Right hindlimb (tissue), 1 donor: ENCODE data around the gene NUP62.
"Not testable (repeated sequence)": the region's sequence is repeated elsewhere in the genome, so short reads cannot be mapped to it uniquely, and the experiment has no call there.

Source experiments
- DNase-seq: peaks from one replicate; pipeline ENCODE4 v3.0.0-alpha.2; 2018

Gene NUP62

DNA sequence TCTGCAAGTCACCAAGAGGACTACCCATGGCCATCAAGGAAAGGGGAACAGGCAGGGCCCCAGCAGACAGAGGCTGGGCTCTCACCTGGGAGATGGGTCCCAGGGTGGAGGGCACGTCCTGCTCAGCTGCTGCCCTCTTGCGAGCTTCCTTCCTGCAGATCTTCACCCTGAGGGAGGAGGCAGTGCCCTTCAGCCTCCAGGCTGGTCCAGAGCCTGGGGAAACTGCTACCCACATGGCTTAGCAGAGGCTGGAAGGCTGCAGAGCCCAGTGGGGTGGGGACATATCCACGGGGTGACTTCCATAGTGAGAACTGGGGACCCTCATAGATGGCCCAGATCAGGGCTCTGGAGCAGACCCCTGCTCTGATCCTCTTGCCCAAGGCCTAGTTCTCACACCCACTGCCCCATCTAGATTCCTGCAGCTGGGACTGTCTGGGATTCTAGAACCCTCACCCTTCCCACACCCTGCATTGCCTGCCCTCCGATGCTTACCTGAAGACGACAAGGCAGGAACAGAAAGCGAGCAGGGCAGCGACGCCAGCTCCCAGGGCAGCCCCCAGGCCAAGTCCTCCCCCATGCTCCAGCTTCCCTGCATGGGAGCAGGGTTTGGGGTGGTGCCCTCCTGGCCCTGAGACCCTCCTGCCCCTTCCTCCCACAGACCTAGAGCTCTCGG, 22.6 kb upstream of the NUP62 start:
- DNase-seq, result no peak

GRCh38 chr19:49950956-49951526, 21.7 kb upstream of the NUP62 start:
- DNase-seq, result no peak

- DNase-seq, result no peak
Observed at GRCh38 chr19:49950590-49950948, 21.3 kb upstream of the NUP62 start.

GRCh38 chr19:49949742-49950589, 20.7 kb upstream of the NUP62 start:
- no peak for DNase-seq

DNA sequence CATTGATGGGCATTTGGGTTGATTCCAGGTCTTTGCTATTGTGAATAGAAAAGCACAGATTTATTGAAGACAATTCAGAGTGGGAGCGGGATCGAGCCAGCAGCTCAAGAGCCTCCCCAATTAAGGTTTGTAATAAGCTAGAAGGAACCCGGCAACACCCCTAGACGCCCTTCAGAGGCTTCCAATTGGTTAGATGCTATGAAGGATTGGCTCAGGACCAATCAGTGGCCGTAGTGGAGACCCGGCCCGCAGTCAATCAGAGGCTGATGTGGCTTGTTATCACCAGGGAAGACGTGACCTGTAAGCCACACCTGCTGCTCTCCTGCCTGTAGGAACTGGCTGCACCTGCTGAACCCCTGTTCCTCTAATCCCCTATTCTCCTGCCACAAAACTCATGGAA, 17.1 kb upstream of the NUP62 start:
- DNase-seq, result no peak

- DNase-seq, result not testable (repeated sequence)
Observed at GRCh38 chr19:49944567-49944966, 15.3 kb upstream of the NUP62 start.

- no peak for DNase-seq
Observed at GRCh38 chr19:49940482-49940791, 11.1 kb upstream of the NUP62 start.

DNA sequence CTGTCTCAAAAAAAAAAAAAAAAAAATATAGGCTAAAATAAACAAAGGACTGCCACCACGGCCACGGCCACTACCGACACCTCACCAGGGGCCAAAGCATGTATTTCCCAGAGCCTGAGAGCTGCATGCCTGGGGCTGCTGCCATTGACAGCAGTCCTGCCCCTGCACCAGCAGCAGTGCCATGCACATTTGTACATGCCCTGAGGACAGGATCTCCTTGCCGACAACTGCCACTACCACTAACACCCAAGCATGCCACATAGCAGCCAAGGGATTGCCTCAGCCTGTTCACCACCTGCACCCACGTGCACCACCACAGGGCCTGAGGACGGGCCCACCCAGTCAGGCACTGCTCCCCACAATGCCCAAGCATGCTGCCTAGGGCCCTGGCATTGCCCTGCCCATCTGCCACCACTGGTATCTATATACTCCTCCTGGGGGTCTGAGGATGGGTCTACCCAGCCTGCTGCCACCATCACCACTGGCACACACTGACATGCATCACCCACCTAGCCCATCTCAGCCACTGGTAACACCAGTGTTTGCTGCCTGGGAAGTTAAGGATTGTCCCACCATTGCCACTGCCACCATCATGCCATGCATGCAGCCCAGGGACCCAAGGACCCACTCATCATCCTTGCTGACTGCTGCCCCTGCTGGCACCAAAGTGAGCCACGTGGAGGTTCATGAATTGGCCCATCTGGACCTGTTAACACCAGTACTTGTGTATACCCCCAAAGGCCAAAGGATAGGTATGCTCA, 10.6 kb upstream of the NUP62 start:
- no peak for DNase-seq

DNA sequence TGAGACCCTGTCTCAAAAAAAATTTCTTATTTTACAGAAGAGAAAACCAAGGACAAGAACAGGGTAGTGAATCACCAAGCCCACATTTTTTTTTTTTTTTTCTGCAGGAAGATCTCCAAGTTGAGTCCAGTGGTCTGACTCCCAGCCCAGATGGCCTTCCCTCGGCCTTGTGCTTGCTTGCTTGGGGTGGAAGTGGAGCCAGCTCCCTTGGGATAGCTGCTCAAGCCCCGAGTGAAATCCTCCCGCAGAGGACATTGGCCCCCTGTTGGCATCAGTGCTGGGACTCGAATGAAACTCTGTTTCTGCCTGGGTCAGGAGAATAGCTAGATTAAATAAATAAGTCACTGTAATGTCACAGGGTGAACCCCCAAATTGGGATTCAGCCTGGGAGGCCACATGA, 9.4 kb upstream of the NUP62 start:
- DNase-seq, result no peak

GRCh38 chr19:49937750-49938381, 8.6 kb upstream of the NUP62 start:
- peak; percentile 89 for DNase-seq

DNA sequence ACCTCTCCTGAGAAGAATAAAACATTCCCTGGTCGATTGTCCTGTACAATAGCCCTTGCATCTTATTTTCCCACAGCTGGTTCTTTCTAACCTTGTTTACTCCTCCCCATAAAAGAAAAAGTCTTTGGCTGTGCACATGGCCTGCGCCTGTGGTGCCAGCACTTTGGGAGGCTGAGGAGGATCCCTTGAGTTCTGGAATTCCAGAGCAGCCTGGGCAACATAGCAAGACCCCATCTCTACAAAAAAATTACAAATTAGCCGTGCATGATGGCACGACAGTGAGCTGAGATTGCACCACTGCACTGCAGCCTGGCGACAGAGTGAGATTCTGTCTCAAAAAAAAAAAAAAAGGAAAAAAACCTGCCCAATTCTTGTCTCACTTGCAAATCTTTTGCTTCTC, 7.2 kb upstream of the NUP62 start:
- no peak for DNase-seq

- no peak for DNase-seq
Observed at GRCh38 chr19:49933643-49934042, 4.3 kb upstream of the NUP62 start.

- DNase-seq, result no peak
Observed at GRCh38 chr19:49932731-49933131, 3.4 kb upstream of the NUP62 start.

- DNase-seq, result no peak
Observed at GRCh38 chr19:49932041-49932451, 2.7 kb upstream of the NUP62 start.

- DNase-seq, result no peak
Observed at GRCh38 chr19:49931293-49932040, 2.2 kb upstream of the NUP62 start.

GRCh38 chr19:49930483-49931011, 1.2 kb upstream of the NUP62 start:
- peak; percentile 60 for DNase-seq

- peak; percentile 94 for DNase-seq
Observed at GRCh38 chr19:49929611-49930482, 543 bp upstream of the NUP62 start.

GRCh38 chr19:49927526-49928264, 1.6 kb downstream of the NUP62 start:
- DNase-seq, result no peak

- DNase-seq, result no peak
Observed at GRCh38 chr19:49926515-49926914, 2.8 kb downstream of the NUP62 start.

DNA sequence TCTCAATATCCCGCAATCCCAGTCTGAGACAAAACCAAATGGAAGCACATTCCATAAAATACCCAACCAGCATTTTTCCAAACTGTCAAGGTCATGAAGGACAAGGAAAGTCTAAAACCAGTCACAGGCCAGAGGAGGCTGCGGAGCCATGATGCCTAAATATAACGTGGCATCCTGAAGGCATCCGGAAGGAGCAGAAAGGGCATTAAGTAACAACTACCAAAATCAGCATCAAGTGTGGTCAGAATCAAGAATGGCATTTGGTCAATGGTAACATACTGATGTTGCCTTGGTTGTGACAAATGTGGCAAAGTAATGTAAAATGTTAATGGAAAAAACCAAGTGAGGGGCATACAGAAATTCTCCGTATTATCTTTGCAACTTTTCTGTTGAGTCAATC, 3.8 kb downstream of the NUP62 start:
- no peak for DNase-seq
